GM12801 (cell line): ENCODE measurements around the gene SPINK7.

Source experiments
- CTCF ChIP-seq: IDR thresholded peaks from one replicate; pipeline ENCODE4 v1.5.1; 2011; ENCODE audit warnings: control low read depth; ENCODE audit not compliant: insufficient read length; ENCODE audit errors: extremely low read depth

SPINK7 gene

GRCh38 chr5:148342371-148343045 is 30.3 kb downstream of the SPINK7 start:
- TF ChIP-seq CTCF = no peak

GRCh38 chr5:148343046-148343407 is 30.8 kb downstream of the SPINK7 start:
- TF ChIP-seq CTCF = no peak

GRCh38 chr5:148343603-148344487 is 31.6 kb downstream of the SPINK7 start:
- TF ChIP-seq CTCF = no peak

GRCh38 chr5:148347706-148348105 is 35.5 kb downstream of the SPINK7 start:
- TF ChIP-seq CTCF = no peak

- no peak for TF ChIP-seq CTCF
Measured at GRCh38 chr5:148352696-148353095, 40.5 kb downstream of the SPINK7 start.

- TF ChIP-seq CTCF = no peak
Measured at GRCh38 chr5:148353634-148354033, 41.4 kb downstream of the SPINK7 start.

GRCh38 chr5:148364343-148364742 is 52.1 kb downstream of the SPINK7 start:
- no peak for TF ChIP-seq CTCF
